Suprapubic skin (tissue), 3 donors: ENCODE results near the gene GRK5.

Source experiments
- CTCF ChIP-seq, 2 donors: fragments of 200-600 bp in 1 of 2; fragments of 450-650 bp in 1 of 2; sonication (generic) in 1 of 2; IDR thresholded peaks; one replicate each; pipeline ENCODE4 v1.5.1; 2016 to 2019; ENCODE audit warnings: antibody characterized with exemption in 2 of 2, mild to moderate bottlenecking in 1 of 2, moderate library complexity in 1 of 2
- EP300 ChIP-seq: sonication (generic); formaldehyde crosslinking; IDR thresholded peaks from one replicate; pipeline ENCODE4 v1.6.1; 2017; ENCODE audit warnings: antibody characterized with exemption
- POLR2A ChIP-seq, 2 donors: fragments of 450-650 bp; IDR thresholded peaks; one replicate each; pipeline ENCODE4 v1.6.1; 2017; ENCODE audit warnings: antibody characterized with exemption in 2 of 2, mild to moderate bottlenecking in 2 of 2, moderate library complexity in 2 of 2

- no peak for TF ChIP-seq CTCF (IDR thresholded peaks at IDR 0.05)
- no peak for TF ChIP-seq EP300
- TF ChIP-seq POLR2A (IDR thresholded peaks at IDR 0.05), result no peak
Measured at GRCh38 chr10:119373294-119374102, 166.1 kb downstream of the GRK5 start.
